GM19372 (cell line): ENCODE results near the gene BMS1.
"Not testable (repeated sequence)": the region's sequence is repeated elsewhere in the genome, so short reads cannot be mapped to it uniquely, and the experiment has no call there.

Experiments used
- ATAC-seq: cut with Tn5 transposase; IDR thresholded peaks from one replicate; pipeline ENCODE4 v1.9.1; 2021; ENCODE audit warnings: mild to moderate bottlenecking, low read depth, moderate library complexity; ENCODE audit not compliant: unreplicated experiment

BMS1 gene

DNA sequence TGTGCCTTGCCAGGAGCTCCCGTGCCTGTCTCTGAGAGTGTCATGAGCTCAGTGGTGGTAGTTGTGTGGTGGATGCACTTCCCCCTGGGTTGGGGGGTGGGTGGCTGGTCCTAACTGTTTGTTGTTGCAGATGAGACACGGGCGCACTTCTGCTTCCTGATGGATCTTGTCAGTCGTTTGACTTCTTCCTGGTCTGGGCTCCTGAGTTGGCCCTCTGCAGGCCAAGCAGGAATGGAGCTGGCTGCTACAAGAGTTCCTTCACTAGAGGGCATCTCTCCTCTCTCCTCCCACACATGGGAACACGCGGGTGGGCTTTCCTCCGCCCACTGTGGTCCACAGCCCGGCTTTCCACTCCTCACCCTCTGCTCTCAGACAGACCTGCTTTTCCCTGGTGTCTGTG is 82.0 kb downstream of the BMS1 start:
- ATAC-seq: no peak

DNA sequence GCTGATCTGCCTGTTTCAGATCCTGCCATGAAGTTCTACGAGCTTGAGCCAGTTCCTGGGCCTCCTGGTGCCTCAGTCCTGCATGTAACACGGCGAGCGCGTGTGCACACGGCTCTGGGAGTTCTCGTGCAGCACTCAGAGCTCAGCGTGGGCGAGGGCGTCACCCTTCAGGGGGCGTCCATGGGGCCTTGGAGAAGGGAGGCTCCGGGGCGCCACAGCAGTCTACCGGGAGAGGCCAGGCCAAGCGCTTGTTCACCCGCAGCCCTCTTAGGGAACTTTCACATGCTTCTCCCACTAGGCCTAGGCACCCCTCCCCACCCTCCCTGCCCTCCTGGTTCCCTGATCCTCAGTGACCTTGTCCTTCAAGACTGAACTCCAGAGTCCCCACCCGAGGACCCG is 83.1 kb downstream of the BMS1 start:
- ATAC-seq: no peak

DNA sequence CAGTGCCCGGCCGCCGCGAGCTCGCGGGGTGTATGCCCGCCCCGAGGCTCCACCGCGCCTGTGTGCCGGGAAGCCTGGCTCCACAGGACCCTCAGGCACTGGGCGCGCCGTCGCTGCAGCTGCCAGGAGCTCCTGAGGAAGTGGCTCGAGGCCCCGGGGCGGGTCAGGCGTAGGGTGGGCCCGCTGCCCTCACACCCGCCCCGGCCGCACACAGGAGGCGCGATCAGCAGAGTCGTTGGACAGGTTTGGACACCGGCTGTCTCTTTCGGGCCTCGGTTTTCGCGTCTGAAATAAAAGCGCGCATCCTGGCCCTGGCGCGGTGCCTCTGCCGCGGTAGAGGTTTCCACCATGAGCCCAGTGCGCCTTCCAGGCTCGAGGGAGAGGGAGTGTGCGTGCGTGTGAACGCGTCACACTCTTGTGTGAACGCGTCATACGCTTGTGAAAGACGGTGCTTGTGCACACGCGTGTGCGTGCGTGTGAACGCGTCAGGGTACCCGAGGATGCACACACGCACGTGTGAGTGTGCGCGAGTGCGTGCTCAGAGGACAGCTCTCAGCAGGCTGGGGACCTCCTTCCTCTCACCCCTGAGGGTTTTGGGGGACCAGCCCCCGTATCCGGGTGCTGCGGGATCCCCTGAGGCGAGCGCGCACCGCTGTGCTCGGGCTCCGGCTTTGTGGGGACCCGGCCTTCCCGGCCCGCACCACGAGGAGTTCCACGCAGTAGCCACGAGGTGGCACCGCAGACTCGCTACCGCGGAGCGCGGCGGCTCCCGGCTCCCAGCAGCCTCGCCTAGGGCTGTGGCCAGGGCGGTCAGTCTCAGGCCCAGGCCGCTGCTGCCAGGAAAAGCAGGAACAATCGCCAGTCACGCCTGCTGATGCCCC is 83.8 kb downstream of the BMS1 start:
- peak; percentile 72 for ATAC-seq

DNA sequence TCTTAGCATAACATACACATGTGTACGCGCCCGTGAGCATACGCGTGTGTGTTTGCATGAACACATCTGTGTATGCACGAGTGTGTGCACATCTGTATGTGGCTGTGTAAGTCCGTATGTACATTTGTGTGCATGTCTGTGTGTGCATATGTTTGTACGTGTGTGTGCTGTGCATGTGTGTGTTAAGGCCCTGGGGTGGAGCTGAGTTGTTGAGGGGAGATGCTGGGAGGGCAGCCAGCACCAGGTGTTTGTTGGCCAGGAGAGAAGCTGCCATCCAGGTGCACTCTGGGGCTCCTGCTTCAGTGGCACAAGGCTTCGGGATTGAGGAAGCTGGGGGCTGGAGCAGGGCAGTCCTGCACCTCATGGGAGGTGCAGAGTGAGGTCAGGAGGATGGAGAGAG is 85.0 kb downstream of the BMS1 start:
- no peak for ATAC-seq

DNA sequence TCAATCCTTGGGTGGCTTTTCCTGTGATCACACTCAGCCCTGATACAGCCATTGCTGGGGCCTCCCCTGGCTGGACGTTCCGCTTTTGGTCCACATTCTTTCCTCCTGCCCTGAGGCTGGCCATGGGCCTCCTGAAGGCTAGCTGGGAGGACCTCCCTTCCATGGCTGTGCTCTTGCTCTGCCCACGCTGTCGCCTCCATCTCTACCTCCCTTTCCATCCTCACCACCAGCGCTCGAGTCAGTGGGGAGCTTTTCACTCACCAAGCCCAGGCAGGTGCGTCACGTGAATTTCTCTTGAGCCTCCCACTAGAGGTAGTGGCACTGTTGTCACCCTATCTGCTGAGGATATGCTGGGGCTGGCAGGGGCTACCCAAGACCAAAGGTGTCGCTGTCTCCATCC is 85.9 kb downstream of the BMS1 start:
- ATAC-seq: no peak

DNA sequence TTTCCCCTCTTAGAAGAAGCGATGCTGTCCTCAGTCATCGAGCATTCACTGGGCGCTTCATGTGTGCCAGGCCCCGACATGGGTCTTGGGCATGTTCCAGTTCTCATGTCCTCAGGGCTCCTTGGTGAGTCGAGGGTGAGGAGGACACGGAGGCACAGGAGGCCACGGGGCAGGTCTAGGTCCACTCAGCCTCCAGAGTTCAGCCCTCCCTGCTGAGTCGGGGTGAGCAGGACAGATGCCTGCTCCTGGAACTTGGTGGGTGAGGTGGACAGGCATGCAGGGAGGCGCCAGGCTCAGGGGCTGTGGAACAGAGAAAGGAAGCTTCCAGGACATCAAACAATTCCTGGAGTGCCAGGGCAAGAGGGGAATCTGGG is 87.4 kb downstream of the BMS1 start:
- ATAC-seq: no peak

DNA sequence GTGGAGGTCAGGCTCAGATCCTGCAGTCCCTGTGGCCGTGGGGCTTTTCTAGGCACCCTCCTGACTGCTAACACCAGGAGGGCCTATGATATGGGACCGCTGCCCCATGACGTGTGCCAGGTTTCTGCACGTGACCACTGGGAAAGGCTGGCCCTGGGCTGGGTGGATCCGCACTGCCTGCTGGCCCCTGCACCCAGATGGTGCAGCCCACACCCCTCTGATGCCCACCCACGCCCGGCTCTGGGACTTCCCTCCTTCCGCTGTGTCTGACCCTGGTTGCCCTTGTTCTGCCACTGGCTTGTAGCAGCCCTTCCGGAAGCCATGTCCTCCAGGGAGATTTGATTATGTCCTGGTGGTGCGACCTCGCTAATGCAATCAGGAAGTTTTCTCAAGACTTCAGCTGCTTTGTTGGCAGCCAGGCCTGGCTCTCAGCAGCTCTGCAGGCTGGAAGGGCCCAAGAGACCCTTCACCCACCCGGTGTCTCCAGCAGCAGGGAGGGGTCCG is 88.6 kb downstream of the BMS1 start:
- not testable (repeated sequence) for ATAC-seq

DNA sequence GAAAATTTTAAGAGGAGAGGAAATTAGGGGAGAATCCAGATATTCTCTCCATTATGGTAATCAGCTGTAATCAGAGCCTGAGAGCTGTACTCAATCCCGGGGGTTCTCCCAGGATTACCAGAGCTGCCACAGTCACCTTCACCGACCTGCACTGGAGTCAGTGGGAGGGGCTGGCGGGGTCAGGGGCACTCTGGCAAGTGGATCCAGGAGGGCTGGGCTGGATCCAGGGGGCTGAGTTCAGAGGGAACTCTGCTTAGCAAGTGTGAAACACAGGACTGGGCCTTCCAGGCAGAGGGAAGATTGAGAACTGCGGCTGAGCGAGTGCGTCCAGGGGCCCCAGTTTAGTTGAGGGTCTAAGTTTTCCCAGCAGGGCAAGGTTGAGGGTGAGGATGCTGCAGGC is 89.2 kb downstream of the BMS1 start:
- no peak for ATAC-seq

DNA sequence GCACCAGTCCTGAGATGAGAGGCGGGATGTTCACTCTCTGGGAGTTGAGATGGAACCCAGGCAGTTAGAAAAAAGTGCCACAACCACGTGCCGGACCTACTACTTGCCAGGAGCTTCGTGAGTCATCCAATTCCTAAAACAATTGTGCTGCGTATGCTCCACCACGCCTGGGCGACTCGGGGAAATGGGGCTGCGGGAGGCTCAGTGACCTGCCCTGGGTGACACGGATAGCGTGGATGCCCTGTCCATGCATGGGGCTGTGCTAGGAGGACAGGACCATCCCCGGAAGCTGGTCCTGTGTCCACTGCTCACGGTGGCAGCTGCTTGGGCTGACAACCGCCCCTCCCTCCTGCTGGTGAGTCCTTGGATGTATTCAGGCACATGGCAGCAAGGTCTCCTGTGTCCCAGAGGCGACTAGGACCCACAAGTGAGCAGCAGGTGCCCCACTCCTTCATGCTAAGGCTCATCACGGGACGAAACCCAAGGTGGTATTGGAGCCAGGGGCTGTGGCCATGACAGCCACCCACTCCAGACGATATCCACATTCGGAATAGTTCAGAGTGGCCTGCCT is 90.4 kb downstream of the BMS1 start:
- no peak for ATAC-seq

DNA sequence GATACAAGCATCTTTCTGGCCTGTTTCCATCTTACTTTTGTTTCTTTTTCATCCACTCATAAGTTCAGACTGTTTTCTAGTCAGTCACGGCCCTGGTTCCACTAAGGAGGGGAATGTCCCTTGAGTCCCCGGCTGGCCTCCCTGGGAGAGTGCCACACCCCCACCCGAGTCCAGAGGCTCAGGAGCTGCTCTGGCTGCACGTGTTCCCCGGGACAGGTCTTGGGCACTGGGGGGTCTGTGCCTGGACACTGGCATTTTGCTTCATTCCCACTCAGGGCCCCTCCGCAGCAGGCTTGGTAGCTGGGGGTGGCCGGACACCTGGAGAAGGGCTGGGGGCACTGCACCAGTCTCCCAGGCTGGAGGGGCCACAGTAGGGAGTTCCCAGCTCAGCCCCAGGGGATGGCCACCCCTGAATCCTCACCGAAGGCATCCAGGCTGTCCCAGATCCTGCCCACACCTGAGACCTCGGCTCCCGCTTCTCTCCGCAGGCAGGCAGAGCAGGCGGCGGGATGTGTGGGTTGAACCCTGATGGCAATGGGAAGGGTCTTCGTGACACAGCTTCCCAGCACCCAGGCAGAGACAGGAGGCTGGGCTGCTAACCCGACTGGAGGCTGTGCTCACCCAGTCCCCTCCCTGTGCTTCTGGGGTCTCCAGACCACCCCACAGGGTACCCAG is 92.3 kb downstream of the BMS1 start:
- ATAC-seq: no peak

DNA sequence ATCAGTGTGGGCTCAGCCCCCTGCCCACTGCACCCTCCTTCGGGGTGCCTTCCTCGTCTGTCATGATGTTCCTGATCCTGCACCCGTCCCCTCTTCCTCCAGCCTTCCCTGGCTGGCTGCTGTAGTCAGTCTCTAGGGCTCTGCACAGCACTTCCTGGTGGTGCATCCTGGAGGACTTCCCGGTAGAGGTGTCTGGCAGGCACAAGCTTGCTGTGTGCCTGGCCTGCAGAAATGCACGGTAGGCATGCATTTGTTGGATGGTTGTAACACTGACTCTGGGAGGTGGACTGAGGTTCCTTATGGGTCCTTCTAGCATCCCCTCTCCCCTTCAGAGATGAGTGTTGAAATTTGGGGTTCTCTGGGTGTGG is 92.8 kb downstream of the BMS1 start:
- ATAC-seq: no peak

DNA sequence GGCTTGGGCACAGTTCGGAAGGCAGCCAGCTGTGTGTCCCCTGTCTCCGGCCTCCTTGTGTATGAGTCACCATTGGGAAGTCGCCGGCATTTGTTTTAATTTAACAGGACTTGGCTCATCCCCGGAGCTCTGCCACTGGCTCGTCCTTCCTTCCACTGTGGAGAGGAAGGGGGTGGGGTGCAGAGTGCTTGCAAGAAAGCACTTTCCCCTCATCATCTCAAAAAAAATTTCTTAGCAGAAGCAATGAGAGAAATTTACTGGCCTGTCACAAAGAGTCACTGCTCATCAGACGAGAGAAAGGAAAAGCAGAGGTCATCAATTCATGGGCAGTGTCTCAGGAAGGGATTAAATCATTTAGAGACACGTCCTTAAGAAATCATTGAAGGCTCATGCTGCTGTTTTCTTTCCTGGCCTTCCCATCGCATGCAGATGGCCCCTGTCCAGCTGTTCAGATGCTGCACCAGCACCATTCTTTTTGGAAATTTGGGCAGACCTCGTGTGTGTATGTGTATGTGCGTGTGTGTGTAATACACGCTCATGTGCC is 93.3 kb downstream of the BMS1 start:
- ATAC-seq: no peak

DNA sequence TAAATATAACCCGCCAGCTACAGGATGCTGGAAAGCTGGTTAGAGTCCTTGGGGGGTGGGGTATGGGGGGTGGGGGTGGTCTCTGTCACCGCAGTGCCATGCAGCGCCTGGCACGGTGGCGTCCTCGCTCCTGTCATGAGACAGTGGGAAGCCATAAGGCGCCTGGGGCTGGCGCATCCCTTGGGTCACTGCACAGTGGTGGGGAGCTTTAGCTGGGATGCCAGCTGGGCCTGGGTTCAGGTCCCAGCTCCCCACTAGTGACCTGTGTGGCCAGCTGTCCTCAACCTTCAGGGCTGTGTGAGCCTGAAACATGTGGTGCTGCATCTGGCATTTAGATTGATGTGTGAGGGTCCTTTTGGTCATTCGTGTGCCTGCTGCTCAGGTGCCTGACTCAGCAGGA is 93.9 kb downstream of the BMS1 start:
- no peak for ATAC-seq

DNA sequence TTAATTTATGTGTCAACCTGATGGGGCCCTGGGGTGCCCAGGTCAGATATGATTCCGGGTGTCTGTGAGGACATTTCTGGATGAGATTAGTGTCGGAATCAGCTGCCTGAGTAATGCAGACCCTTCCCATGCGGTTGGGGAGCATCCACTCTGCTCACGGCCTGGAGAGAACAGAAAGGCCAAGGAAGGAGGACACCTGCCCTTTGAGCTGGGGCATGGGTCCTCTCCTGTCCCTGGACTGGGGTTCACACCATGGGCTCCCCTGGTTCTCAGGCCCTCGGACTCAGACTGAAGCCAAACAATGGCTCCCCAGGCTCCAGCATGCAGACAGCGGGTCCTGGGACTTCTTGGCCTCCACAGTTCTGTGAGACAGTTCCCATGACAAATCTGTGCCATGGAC is 94.3 kb downstream of the BMS1 start:
- ATAC-seq: no peak

DNA sequence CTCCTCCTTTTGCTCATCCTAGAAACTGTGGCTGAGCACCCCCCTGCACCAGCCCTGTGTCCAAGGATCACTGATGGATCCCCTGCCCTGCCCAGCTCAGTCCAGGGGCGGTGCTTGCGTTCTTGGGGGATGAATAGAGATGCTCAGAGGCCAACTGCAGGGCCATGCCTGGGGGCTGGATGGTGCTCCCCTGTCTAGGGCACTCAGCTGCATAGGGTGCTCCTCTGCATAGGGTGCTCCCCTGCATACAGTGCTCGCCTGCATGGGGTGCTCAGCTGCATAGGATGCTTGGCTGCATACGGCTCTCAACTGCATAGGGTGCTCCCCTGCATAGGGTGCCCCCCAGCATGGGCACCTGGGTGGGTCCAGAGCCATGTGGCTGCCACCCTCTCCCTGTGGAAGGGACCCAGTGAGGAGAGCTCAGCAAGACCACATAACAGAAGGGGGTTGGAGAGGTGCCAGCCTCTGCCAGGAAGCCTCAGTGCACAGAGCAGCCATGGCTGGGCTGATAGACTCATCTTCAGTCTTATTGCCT is 95.0 kb downstream of the BMS1 start:
- ATAC-seq: no peak

DNA sequence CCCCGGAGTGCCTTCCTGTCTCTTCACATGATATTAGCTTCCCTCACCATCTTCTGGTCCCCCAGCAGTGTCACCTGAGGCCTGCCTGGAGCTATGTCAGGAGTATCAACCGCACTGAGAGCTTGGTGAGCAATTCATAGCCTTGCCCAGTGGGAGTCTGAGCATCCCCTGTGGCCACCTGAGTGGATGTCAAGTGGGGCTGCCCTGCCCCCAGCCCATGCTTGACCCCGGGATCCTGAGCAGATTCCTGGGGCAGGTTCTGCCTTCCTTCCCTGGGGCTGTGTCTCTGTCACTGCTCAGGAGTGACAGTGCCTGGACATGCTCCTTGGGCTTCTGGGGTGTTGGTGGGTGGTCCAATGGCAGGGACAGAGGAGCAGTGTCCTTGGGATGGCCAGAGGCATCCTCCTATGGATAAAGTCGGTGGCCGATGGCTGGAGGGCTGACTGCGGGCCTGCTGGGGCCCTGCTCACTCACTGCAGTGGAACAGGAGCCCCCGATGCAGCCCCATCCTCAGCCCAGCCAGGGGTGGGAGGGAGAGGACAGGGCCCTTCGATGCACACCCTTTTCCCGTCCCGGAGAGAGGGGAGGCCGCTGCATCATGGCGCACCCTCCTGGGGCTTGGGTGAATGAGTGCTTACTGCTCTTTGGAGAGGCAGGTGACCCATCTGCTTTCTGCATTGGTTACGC is 95.7 kb downstream of the BMS1 start:
- ATAC-seq: no peak

DNA sequence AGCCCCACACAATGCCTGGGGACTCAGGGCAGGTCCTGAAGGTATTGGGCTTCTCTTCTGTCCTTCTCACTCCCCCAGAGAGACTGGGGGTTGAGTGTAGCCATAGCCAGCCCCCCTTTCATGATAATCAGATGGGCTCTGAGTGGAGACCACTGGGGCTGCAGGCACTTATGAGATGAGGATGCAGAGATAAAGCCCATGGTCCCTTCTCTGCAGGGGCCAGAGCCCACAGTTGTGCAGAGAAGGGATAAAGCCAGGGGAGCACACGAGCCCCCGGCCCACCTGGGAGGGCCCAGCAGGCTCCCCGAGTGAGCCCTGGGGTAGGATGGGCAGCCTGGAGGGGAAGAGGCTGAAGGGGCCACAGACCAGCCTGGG is 96.2 kb downstream of the BMS1 start:
- no peak for ATAC-seq

DNA sequence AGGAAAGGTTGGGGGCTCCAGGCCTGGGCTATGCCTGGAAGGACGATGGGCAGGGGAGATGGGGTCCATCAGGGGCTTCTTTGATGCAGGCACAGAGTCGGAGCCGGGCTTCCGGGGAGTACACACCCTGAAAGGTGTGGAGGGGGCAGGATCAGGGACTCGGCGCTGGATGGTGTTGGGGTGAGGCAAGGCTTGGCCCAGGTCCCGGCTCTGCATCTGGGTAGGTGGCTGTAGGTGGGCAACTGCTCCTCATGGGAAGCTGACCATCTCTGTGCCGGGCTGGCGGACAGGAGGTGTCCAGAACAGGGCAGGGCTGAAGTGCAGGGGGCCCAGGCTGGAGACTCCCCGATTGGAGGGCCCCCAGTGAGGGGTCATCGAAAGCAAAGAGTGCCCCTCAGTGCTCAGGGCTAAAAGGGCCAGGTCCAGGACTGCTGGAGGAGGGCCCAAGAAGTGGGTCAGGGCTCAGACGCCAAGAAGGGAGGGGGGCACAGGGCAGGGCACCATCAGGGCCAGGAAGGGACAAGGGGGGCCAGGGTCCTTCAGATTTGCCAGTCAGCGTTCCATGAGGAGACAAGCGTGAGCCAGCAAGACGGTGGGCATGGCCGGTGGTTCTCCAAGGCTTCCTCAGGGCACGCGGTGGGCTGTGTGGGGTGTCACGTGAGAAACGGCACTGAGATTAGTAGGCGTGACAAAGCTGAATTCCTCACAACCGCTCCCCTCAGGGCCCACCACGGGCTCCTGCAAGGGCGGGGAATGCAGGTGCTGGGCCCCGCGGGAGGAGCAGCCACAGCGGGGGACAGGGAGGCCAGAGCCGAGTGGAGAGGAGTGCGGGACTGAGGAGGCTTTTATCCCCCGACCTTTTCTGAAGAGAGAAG is 97.0 kb downstream of the BMS1 start:
- no peak for ATAC-seq

DNA sequence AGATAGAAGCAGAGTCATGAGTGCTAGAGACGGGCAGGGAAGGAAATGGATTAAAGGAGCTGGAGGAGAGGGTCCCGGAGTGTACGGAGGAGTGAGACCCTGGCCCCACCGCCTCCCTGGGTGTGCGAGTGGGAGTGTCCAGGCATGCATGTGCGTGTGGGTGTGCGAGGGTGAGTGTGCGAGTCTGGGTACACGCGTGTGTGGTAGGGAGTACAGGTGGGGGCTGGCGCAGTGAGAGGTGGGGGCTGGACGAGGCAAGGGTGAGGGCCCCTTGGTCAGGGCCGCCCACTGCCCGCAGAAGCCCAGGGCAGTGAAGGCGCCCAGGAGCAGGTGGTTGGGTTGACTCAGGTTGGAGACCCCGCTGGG is 97.6 kb downstream of the BMS1 start:
- no peak for ATAC-seq

DNA sequence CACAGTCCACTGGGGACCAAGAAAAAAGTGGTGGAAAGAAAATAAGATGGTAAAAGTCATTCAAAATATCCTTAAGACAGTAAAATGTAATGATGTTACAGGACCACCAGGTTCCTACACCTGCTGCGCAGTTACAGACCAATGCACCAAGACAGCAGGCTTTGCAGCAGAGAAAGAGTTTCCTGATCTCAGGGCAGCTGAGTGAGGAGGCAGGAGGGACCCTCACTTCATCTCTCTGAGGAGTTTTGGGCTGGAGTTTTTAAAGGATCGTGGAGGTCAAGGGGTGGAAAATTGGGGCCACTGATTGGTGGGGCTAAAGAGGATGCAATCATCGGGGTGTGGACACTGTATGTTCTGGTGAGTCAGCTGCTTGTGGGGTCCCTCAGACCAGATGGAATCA is 100.0 kb downstream of the BMS1 start:
- no peak for ATAC-seq
